Left forelimb (tissue), 1 donor: ENCODE data around the gene PTPRK.

ENCODE experiments used
- DNase-seq: peaks from one replicate; pipeline ENCODE4 v3.0.0-alpha.2; 2018; ENCODE audit warnings: low spot score

PTPRK gene

GRCh38 chr6:127920804-127921203 lies 599.6 kb downstream of the PTPRK start:
- no peak for DNase-seq
